ENCODE measurements around the gene HHAT.

Gene HHAT

DNA sequence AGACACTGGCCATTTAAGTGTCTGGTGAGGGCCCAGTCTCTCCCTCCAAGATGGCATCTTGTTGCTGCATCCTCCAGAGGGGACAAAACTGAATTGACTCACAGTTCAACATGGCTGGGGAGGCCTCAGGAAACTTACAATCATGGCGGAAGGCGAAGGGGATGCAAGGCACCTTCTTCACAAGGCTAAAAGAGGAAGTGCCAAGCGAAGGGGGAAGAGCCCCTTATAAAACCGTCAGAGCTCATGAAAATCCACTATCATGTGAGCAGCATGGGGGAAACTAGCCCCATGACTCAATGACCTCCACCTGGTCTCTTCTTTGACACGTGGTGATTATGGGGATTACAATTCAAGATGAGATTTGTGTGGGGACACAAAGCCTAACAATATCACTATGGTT lies 280.1 kb downstream of the HHAT start:
- DNase-seq (ENCODE audit: low read depth), result no peak
- H3K4me3 ChIP-seq (ENCODE audit: low read length), result no peak overlapping the region
- TF ChIP-seq, protein P1, sequence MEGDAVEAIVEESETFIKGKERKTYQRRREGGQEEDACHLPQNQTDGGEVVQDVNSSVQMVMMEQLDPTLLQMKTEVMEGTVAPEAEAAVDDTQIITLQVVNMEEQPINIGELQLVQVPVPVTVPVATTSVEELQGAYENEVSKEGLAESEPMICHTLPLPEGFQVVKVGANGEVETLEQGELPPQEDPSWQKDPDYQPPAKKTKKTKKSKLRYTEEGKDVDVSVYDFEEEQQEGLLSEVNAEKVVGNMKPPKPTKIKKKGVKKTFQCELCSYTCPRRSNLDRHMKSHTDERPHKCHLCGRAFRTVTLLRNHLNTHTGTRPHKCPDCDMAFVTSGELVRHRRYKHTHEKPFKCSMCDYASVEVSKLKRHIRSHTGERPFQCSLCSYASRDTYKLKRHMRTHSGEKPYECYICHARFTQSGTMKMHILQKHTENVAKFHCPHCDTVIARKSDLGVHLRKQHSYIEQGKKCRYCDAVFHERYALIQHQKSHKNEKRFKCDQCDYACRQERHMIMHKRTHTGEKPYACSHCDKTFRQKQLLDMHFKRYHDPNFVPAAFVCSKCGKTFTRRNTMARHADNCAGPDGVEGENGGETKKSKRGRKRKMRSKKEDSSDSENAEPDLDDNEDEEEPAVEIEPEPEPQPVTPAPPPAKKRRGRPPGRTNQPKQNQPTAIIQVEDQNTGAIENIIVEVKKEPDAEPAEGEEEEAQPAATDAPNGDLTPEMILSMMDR (conservative IDR thresholded peaks at IDR 0.05; ENCODE audit: low read depth, low read length), result no peak

DNA sequence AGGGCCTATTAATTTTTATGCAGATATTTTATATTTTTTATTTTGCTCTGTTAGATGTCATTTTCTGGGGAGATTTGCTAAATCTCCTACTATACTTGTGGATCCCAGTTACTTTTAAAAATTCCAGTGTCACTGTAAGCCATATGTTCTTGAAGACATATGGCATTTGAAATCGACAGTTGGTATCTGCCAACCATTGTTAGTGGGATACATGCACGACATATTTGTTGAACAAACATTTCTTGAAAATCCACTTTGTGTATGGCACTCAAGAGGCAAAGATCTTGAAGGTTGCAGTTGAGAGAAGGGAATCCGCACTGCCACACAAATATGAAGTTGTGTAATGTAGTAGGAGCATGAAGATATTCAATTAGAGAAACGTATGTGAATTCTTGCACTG lies 287.7 kb downstream of the HHAT start:
- TF ChIP-seq, protein P1 (conservative IDR thresholded peaks at IDR 0.05; ENCODE audit: low read depth, low read length), result no peak
- no peak overlapping the region for H3K4me3 ChIP-seq (ENCODE audit: low read length)
- no peak for DNase-seq (ENCODE audit: low read depth)

DNA sequence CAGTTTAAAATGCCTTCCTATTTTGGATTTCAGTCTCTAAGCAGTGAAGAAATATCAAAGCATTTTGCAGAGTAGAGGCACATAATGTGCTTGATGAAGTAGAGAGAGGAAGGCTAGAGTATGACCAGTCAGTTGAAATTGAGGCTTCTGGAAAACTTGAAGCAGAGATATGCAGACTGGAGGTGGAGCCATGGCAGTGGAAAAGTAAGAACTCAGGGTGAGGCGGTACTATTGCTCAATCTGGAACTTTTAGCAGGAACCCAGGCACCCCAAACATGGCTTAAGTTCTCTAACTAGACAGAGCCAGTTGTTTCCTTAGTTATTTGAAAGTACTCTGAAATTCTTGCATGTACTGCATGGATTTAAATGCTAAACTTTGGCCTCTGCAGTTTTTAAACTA lies 288.6 kb downstream of the HHAT start:
- H3K4me3 ChIP-seq (ENCODE audit: low read length), result no peak overlapping the region
- no peak for DNase-seq (ENCODE audit: low read depth)
- TF ChIP-seq, protein P1 (conservative IDR thresholded peaks at IDR 0.05; ENCODE audit: low read depth, low read length), result no peak

DNA sequence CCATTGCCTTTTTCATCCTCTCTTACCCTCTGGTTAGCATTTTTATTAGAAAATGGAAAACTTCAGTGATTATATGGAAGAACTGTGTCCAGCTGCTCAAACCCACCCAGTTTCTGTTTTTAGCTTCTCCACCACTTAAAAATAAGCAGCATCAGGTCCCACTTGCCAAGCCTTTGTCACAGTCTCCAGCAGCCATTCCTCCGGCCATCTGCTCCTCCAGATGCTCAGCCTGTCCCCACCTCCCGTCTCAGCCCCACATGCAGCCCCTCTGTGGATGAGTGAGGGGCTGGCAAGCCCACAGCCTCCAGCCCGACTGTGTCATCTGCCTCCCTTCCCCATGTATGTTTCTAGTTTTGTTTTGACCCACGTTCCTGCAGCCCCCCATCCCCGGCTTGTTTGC lies 289.7 kb downstream of the HHAT start:
- no peak for DNase-seq (ENCODE audit: low read depth)
- TF ChIP-seq, protein P1 (conservative IDR thresholded peaks at IDR 0.05; ENCODE audit: low read depth, low read length), result no peak
- no peak overlapping the region for H3K4me3 ChIP-seq (ENCODE audit: low read length)

DNA sequence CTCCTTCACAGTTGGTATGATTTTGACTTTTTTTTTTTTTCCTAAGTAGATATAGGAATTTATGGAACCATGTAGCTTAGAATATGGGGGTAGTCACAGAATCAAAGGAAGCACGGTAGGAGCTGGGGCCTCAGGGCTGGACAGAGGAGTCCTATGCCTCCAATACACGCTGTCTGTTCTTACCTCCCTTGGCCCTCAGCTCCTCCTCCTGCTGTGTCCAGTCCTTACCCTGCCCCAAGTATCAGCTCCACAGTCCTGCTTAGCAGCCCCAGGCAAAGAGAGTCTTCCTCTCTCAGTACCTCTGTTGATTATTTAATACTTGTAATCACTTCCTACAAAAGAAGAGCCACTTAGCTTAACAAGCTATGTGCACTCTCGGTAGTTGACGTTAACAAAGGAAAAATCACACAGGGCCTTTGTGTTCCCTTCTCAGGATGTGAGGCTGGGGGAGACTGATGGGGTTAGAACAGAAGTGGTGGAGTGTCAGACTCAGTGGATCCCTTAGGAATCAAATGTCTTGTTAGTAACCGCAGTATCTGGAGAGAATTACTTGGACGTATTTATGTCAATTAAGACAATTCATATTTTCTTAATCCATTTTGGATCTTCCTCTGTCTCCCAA lies 292.3 kb downstream of the HHAT start:
- no peak for DNase-seq (ENCODE audit: low read depth)
- TF ChIP-seq, protein P1 (conservative IDR thresholded peaks at IDR 0.05; ENCODE audit: low read depth, low read length), result no peak
- no peak overlapping the region for H3K4me3 ChIP-seq (ENCODE audit: low read length)

GRCh38 chr1:210621712-210622111 lies 293.0 kb downstream of the HHAT start:
- no peak overlapping the region for H3K4me3 ChIP-seq (ENCODE audit: low read length)
- no peak for DNase-seq (ENCODE audit: low read depth)
- TF ChIP-seq, protein P1 (conservative IDR thresholded peaks at IDR 0.05; ENCODE audit: low read depth, low read length), result no peak

DNA sequence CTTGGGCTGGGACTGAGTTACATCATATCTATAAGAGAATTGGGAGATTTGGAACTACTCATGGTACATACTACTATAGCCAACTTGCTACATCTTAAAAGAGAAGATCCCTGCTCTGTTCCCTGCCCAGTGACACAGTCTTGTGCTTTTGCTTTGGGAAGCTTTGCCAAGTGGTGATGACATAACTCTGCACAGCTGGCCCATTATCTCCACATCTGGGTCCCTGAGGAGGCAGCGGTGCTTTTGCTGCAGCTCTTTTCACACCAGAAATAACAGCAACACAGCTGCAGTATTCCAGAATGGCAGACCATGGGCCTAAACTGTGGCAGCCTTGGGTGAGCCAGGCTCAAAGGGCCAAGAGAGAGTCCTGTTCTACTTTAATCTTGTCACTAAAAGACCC lies 296.0 kb downstream of the HHAT start:
- DNase-seq (ENCODE audit: low read depth), result no peak
- TF ChIP-seq, protein P1 (conservative IDR thresholded peaks at IDR 0.05; ENCODE audit: low read depth, low read length), result no peak
- H3K4me3 ChIP-seq (ENCODE audit: low read length), result no peak overlapping the region

All from retinal pigment epithelial cell (primary cell).